ENCODE results near the gene CLTCL1. TPM values are rescaled to one million over a fixed set of nuclear protein-coding genes. Genes with fewer than 3 reads are reported as not detected.

CLTCL1 gene
- total RNA-seq, 1 experiment from 2014 or later, result 12.9 TPM

DNA sequence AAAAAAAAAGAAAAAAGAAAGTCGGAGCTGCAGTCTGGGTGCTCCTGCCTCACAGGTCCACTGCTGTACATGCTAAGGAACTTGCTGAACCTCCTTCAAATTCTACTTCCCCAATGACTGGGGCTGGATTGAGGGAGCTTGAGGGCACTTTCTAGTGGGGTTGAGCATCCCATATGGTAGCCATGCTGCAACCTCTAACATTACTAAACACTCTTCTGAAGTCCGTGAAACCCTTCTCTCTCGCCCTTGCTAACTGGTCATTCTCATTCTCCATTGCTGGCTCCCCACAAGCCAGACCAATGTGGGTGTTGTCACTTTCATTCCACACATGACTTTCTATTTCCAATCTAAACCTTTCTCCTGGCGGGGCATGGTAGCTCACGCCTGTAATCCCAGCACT, 148.3 kb downstream of the CLTCL1 start:
- Histone ChIP-seq H3K9me2 (replicated peaks; ENCODE audit: insufficient read depth, low read length) (no peaks in the 10 kb centered on the region), H3K27ac (ENCODE audit: low read length) (no peak overlapping the region), H3K4me1 (ENCODE audit: low read length) (peaks cover 14% of the 10 kb centered on the region), H3K9me3 (ENCODE audit: low read length) (no peaks in the 10 kb centered on the region), H3K4me3 (ENCODE audit: low read length) (peak overlapping the region; percentile 99), H2AFZ (ENCODE audit: low read length) (no peak overlapping the region), H3K79me2 (ENCODE audit: low read length) (peaks cover 15% of the 10 kb centered on the region), H3K36me3 (ENCODE audit: insufficient read depth, low read length) (peaks cover 16% of the 10 kb centered on the region; the same call in 1 of the 2 replicates), H3K4me2 (ENCODE audit: low read depth, low read length, poor library complexity, severe bottlenecking) (peak overlapping the region; percentile 95), H3K27me3 (ENCODE audit: low read length) (no peaks in the 10 kb centered on the region), H4K20me1 (ENCODE audit: insufficient read depth, low read depth, low read length) (no peaks in the 10 kb centered on the region), H3K9ac (ENCODE audit: low read length) (peak overlapping the region; percentile 95)
- no peak for DNase-seq

DNA sequence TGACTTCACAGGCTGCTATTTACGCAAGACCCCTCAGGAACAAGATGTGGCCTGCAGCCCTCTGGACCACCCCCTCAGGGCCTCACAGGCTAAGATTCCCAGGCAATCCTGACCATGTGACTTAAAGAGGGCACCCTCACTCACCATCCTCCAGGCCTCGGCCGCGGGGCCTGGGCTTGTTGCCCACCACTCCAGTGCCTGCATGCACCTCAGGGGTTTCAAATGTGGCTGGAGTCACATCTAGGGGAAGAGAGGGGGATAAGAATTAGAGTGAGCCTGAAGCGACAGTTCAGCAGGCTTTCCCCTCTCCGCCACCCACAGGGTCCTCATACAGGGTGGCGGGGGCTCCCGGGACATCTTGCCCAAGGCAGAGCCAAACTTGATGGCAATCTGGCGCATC, 149.1 kb downstream of the CLTCL1 start:
- Histone ChIP-seq H3K4me3 (ENCODE audit: low read length) (no peak overlapping the region), H3K27me3 (ENCODE audit: low read length) (no peaks in the 10 kb centered on the region), H3K27ac (ENCODE audit: low read length) (no peak overlapping the region), H3K36me3 (ENCODE audit: insufficient read depth, low read length) (peaks cover 16% of the 10 kb centered on the region; the same call in 1 of the 2 replicates), H3K79me2 (ENCODE audit: low read length) (peaks cover 15% of the 10 kb centered on the region), H3K9me3 (ENCODE audit: low read length) (no peaks in the 10 kb centered on the region), H2AFZ (ENCODE audit: low read length) (no peak overlapping the region), H3K9me2 (replicated peaks; ENCODE audit: insufficient read depth, low read length) (no peaks in the 10 kb centered on the region), H3K4me1 (ENCODE audit: low read length) (peaks cover 14% of the 10 kb centered on the region), H3K4me2 (ENCODE audit: low read depth, low read length, poor library complexity, severe bottlenecking) (no peak overlapping the region), H4K20me1 (ENCODE audit: insufficient read depth, low read depth, low read length) (no peaks in the 10 kb centered on the region), H3K9ac (ENCODE audit: low read length) (no peak overlapping the region)
- no peak for DNase-seq

DNA sequence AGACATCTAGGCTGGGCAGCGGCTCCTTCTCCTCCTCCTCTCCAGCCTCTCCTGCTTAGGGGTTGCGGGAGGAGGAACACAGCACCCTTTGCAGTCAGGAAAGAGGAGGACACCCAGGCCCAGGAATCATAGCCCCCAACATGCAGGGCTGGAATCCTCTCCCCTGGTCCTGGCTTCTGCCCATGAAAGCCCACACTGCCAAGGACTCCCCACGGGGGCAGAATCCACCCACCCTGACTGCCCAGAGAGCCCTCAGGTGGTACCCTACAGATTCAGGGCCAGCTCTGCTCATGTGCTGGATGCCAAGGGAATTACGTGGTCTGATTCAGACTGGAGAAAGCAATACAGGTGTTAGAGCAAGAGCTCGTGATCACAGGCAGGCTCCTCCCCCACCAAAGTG, 151.5 kb downstream of the CLTCL1 start:
- peaks cover 16% of the 10 kb centered on the region; the same call in 1 of the 2 replicates for H3K36me3 ChIP-seq (ENCODE audit: insufficient read depth, low read length)
- H3K27ac ChIP-seq (ENCODE audit: low read length), result no peak overlapping the region
- H3K9me2 ChIP-seq (replicated peaks; ENCODE audit: insufficient read depth, low read length), result no peaks in the 10 kb centered on the region
- DNase-seq, result no peak
- H3K79me2 ChIP-seq (ENCODE audit: low read length), result peaks cover 15% of the 10 kb centered on the region
- H3K9ac ChIP-seq (ENCODE audit: low read length), result no peak overlapping the region
- H3K4me1 ChIP-seq (ENCODE audit: low read length), result peaks cover 10% of the 10 kb centered on the region
- H3K4me2 ChIP-seq (ENCODE audit: low read depth, low read length, poor library complexity, severe bottlenecking), result no peak overlapping the region
- no peaks in the 10 kb centered on the region for H3K27me3 ChIP-seq (ENCODE audit: low read length)
- H2AFZ ChIP-seq (ENCODE audit: low read length), result no peak overlapping the region
- H3K4me3 ChIP-seq (ENCODE audit: low read length), result no peak overlapping the region
- no peaks in the 10 kb centered on the region for H4K20me1 ChIP-seq (ENCODE audit: insufficient read depth, low read depth, low read length)
- no peaks in the 10 kb centered on the region for H3K9me3 ChIP-seq (ENCODE audit: low read length)

DNA sequence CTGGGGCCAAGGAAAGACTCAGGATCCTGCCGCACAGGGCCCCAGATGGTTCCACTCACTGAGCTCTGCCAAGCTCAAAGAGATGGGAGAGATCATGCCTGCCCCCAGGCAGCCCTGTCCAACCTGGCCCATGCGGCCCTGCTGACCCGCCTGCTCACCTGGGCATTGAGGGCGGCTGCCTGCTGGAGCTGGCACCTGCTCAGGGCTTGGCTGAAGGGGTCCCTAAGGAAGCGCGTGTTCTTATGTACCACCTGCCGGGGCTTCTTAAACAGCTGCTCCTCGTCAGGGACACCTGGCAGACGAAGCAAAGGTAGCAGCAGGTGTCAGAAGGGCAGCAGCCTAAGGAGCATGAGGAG, 152.5 kb downstream of the CLTCL1 start:
- Histone ChIP-seq H3K9me3 (ENCODE audit: low read length) (no peaks in the 10 kb centered on the region), H3K4me1 (ENCODE audit: low read length) (peaks cover 8% of the 10 kb centered on the region), H4K20me1 (ENCODE audit: insufficient read depth, low read depth, low read length) (no peaks in the 10 kb centered on the region), H3K27me3 (ENCODE audit: low read length) (no peaks in the 10 kb centered on the region), H3K9me2 (replicated peaks; ENCODE audit: insufficient read depth, low read length) (no peaks in the 10 kb centered on the region), H3K79me2 (ENCODE audit: low read length) (peaks cover 10% of the 10 kb centered on the region), H3K9ac (ENCODE audit: low read length) (no peak overlapping the region), H3K4me2 (ENCODE audit: low read depth, low read length, poor library complexity, severe bottlenecking) (no peak overlapping the region), H3K4me3 (ENCODE audit: low read length) (no peak overlapping the region), H2AFZ (ENCODE audit: low read length) (no peak overlapping the region), H3K27ac (ENCODE audit: low read length) (no peak overlapping the region), H3K36me3 (ENCODE audit: insufficient read depth, low read length) (peaks cover 16% of the 10 kb centered on the region; the same call in 1 of the 2 replicates)
- DNase-seq, result no peak

DNA sequence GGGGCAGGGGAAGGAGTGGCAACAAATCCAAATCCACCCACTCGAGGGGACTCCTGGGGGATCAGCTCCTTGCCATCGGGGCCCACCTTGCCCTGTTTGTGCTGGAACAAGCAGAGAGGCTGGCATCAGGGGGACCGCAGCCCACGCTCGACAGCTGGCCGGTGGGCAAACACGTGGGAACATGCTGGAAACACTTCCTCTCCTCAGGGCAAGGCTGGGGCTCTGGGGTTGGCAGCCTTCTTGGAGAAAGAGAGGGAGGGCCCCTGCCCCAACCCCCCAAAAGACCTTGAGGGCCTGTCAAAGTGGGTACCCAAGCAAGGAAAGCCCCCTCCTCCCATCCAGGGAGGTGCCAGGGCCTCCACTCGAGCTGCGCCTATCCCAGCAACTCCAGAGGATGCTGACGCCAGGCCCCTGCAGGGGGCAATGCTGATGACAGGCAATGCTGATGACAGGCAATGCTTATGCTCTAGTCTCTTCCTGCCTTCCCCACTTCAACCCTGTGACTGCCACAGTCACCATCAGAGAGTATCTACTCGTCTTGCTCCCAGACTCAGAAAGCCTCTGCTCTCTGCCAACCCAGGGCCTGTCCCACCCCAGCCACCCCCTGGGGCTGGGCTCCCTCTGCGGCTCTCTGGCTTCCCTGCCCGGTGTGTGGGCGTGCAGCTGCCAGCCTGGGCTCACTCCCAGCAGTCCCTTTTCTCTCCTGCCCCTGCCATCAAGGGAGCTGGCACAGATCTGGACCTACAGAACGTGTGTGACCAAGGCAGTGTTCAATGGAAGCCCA, 153.1 kb downstream of the CLTCL1 start:
- Histone ChIP-seq H3K27ac (ENCODE audit: low read length) (no peak overlapping the region), H3K9ac (ENCODE audit: low read length) (no peak overlapping the region), H2AFZ (ENCODE audit: low read length) (no peak overlapping the region), H3K4me1 (ENCODE audit: low read length) (peaks cover 3% of the 10 kb centered on the region), H3K36me3 (ENCODE audit: insufficient read depth, low read length) (peaks cover 16% of the 10 kb centered on the region; the same call in 1 of the 2 replicates), H3K9me3 (ENCODE audit: low read length) (no peaks in the 10 kb centered on the region), H3K9me2 (replicated peaks; ENCODE audit: insufficient read depth, low read length) (no peaks in the 10 kb centered on the region), H3K4me2 (ENCODE audit: low read depth, low read length, poor library complexity, severe bottlenecking) (no peak overlapping the region), H3K79me2 (ENCODE audit: low read length) (peaks cover 5% of the 10 kb centered on the region), H4K20me1 (ENCODE audit: insufficient read depth, low read depth, low read length) (no peaks in the 10 kb centered on the region), H3K27me3 (ENCODE audit: low read length) (no peaks in the 10 kb centered on the region), H3K4me3 (ENCODE audit: low read length) (no peak overlapping the region)
- DNase-seq, result no peak

DNA sequence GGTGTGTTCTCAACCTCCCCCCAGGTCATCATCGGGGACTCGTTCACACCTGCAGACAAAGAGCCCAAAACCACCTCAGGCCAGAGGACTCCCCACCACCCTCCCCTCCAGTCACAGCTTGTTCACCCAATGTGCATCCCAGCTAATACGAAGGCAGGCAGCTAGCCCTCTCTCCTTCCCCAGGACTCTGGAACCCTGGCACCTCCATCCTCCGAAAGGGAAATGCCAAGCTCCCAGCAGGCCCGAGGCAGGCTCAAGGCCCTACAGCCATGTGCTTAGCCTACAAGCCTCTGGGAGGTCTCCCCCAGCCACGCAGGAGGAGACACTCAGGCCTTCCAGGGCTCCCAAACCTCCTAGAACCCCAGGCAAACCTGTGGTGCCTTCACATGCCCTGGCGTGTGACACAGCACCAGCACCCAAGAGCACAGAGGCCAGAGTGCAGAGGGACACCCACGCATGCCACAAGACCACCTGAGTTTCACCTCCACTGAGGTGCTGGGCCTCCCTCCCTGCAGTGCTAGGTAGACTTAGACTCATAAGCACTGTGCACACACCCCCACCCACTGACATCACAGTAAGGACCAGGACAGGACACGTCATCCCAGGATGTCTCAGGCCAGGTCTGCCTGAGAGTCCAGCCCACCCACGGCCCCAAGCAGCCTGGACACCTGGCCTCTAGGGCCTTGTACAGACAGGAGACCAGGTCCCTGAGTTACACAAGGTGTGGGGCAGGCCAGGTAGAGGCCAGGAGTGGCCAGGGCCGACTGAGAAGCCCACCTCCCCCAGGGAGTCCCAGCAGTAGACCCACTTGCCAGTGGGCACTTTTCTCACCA, 153.9 kb downstream of the CLTCL1 start:
- Histone ChIP-seq H3K4me1 (ENCODE audit: low read length) (no peaks in the 10 kb centered on the region), H3K4me3 (ENCODE audit: low read length) (no peak overlapping the region), H3K27me3 (ENCODE audit: low read length) (no peaks in the 10 kb centered on the region), H4K20me1 (ENCODE audit: insufficient read depth, low read depth, low read length) (no peaks in the 10 kb centered on the region), H2AFZ (ENCODE audit: low read length) (no peak overlapping the region), H3K27ac (ENCODE audit: low read length) (no peak overlapping the region), H3K9me3 (ENCODE audit: low read length) (no peaks in the 10 kb centered on the region), H3K36me3 (ENCODE audit: insufficient read depth, low read length) (peaks cover 16% of the 10 kb centered on the region; the same call in 1 of the 2 replicates), H3K9me2 (replicated peaks; ENCODE audit: insufficient read depth, low read length) (no peaks in the 10 kb centered on the region), H3K9ac (ENCODE audit: low read length) (no peak overlapping the region), H3K79me2 (ENCODE audit: low read length) (no peaks in the 10 kb centered on the region), H3K4me2 (ENCODE audit: low read depth, low read length, poor library complexity, severe bottlenecking) (no peak overlapping the region)
- DNase-seq, result no peak

DNA sequence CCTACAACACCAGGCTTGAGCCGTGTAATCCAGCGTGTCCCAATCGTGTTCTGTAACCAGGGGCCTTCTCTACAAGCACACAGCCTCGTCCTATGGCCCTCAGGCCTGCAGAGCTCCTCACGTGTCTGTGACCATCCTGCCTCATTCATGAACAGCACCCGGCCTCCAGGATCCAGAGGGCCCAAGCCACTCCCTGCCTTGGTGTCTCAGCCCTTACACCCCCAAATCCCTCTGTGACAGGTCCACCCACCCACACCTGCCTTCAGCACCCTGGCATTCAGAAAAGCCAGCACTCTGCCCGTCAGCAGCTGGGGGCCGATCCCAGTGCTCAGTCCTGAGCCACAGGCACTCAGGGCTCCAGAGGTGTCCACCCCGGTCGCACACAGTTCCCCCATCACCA, 154.6 kb downstream of the CLTCL1 start:
- Histone ChIP-seq H3K9me3 (ENCODE audit: low read length) (no peaks in the 10 kb centered on the region), H3K9ac (ENCODE audit: low read length) (no peak overlapping the region), H3K27me3 (ENCODE audit: low read length) (no peaks in the 10 kb centered on the region), H3K27ac (ENCODE audit: low read length) (no peak overlapping the region), H3K4me3 (ENCODE audit: low read length) (no peak overlapping the region), H3K9me2 (replicated peaks; ENCODE audit: insufficient read depth, low read length) (no peaks in the 10 kb centered on the region), H3K4me2 (ENCODE audit: low read depth, low read length, poor library complexity, severe bottlenecking) (no peak overlapping the region), H3K36me3 (ENCODE audit: insufficient read depth, low read length) (peaks cover 10% of the 10 kb centered on the region; the same call in 1 of the 2 replicates), H3K4me1 (ENCODE audit: low read length) (no peaks in the 10 kb centered on the region), H3K79me2 (ENCODE audit: low read length) (no peaks in the 10 kb centered on the region), H2AFZ (ENCODE audit: low read length) (no peak overlapping the region), H4K20me1 (ENCODE audit: insufficient read depth, low read depth, low read length) (no peaks in the 10 kb centered on the region)
- DNase-seq, result no peak

DNA sequence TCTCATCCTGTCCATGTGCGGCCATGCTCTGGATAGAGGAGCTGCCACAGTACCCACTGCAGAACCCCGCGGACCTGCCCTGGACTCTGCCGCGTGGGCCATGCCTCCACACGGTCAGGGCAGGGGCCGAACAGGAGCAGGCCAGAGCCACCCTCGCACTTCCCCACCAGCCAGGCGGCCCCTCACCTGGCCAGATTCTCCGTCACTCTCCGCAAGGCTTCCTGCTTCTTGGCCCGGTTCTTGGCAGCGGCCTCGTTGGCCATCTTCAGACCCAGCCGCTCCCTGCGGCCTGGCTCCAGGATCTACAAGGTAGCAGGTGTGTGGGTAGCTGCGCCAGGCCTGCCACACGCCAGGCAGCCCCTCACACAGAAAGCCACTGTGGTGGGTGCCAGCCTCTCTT, 156.6 kb downstream of the CLTCL1 start:
- Histone ChIP-seq H3K4me1 (ENCODE audit: low read length) (no peaks in the 10 kb centered on the region), H3K27me3 (ENCODE audit: low read length) (no peaks in the 10 kb centered on the region), H3K4me2 (ENCODE audit: low read depth, low read length, poor library complexity, severe bottlenecking) (no peak overlapping the region), H3K9me2 (replicated peaks; ENCODE audit: insufficient read depth, low read length) (no peaks in the 10 kb centered on the region), H3K27ac (ENCODE audit: low read length) (no peak overlapping the region), H4K20me1 (ENCODE audit: insufficient read depth, low read depth, low read length) (no peaks in the 10 kb centered on the region), H3K36me3 (ENCODE audit: insufficient read depth, low read length) (no peaks in the 10 kb centered on the region), H2AFZ (ENCODE audit: low read length) (no peak overlapping the region), H3K4me3 (ENCODE audit: low read length) (no peak overlapping the region), H3K9ac (ENCODE audit: low read length) (no peak overlapping the region), H3K9me3 (ENCODE audit: low read length) (no peaks in the 10 kb centered on the region), H3K79me2 (ENCODE audit: low read length) (no peaks in the 10 kb centered on the region)
- DNase-seq, result no peak
